Esophagus squamous epithelium (tissue), 5 donors: Measurements from ENCODE around the gene TMEM108. TPM values are rescaled to one million over a fixed set of nuclear protein-coding genes. Genes with fewer than 3 reads are reported as not detected.

Experiments used
- DNase-seq: peaks from one replicate; lab custom pipeline; 2025; lab: John Stamatoyannopoulos, UW
- H3K27ac ChIP-seq, 4 donors: fragments of 200-600 bp; sonication (generic); one replicate each; pipeline ENCODE4 v1.5.1; 2016 to 2019; ENCODE audit warnings: mild to moderate bottlenecking in 1 of 4
- H3K27me3 ChIP-seq, 4 donors: fragments of 200-600 bp; sonication (generic); 1 replicate in 3 of 4; 2 replicates in 1 of 4; pipeline versions ENCODE4 v1.5.1 to v1.6.0; 2017 to 2021; ENCODE audit warnings: antibody characterized with exemption in 1 of 4
- H3K36me3 ChIP-seq, 3 donors: fragments of 200-600 bp; sonication (generic); one replicate each; pipeline ENCODE4 v1.5.1; 2016 to 2019
- H3K4me1 ChIP-seq, 3 donors: fragments of 200-600 bp; sonication (generic); one replicate each; pipeline ENCODE4 v1.5.1; 2017 to 2019
- H3K4me3 ChIP-seq, 4 donors: fragments of 200-600 bp; sonication (generic); 1 replicate in 3 of 4; 2 replicates in 1 of 4; pipeline ENCODE4 v1.5.1; 2016 to 2019; ENCODE audit warnings: mild to moderate bottlenecking in 2 of 4, moderate library complexity in 1 of 4
- H3K9me3 ChIP-seq, 3 donors: fragments of 200-600 bp; sonication (generic); one replicate each; pipeline ENCODE4 v1.5.1; 2016 to 2019
- POLR2A ChIP-seq, 4 donors: fragments of 450-650 bp; IDR thresholded peaks; one replicate each; pipeline ENCODE4 v1.6.1; 2017; ENCODE audit warnings: antibody characterized with exemption in 4 of 4, mild to moderate bottlenecking in 4 of 4, moderate library complexity in 3 of 4
- WGBS, 2 donors: methylation state at CpG; one replicate each; pipeline ENCODE4 v1.1.5; 2018; 5-methylcytosine and 5-hydroxymethylcytosine counted together
- intact Hi-C: fragments of 100-400 bp; cut with DNase I; formaldehyde crosslinking; loops from one replicate; pipeline ENCODE4 v1.15.0; 2022
- total RNA-seq, 4 donors: library from RNA; depleted of rRNA; stranded (reverse); fragments of >200 nt; gene quantifications; one replicate each; pipeline ENCODE4 v1.1.0, GENCODE V29; 2016
- TF ChIP-seq, protein P1 (sequence below), 6 experiments: fragments of 450-650 bp in 4 of 6; fragments of 200-600 bp in 2 of 6; sonication (generic) in 2 of 6; IDR thresholded peaks; one replicate each; pipeline ENCODE4 v1.5.1; 2016 to 2019; ENCODE audit warnings: antibody characterized with exemption in 6 of 6, mild to moderate bottlenecking in 4 of 6, moderate library complexity in 4 of 6
- donor health status: DM: yes; HTN: yes; CAD: no.

TMEM108 gene
- total RNA-seq, 4 donors from 2014 or later = 0.12 to 3.4 (median 0.24) TPM

DNA sequence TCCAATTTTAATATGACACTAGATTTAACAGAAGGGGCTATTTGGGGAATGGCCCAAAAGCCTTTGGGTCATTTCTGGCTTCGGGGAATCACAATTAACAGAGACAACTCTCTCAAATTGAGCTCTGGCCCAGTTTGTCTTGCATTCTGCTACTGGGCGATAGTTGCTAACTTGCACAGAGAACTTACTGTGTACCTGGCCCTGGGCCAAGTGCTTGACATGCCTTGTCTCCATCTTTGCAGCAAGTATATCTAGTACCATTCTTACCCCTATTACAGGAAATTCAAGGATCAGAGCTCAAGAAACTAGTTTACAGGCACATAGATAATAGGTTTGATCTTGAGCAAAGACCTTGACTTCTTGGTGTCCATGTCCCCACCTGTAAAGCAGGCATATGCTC, 175.7 kb downstream of the TMEM108 start:
- WGBS, 2 donors = 63 to 74% methylated on average over 2 of the region's 2 CpGs
- intact Hi-C loops = no loop called here

DNA sequence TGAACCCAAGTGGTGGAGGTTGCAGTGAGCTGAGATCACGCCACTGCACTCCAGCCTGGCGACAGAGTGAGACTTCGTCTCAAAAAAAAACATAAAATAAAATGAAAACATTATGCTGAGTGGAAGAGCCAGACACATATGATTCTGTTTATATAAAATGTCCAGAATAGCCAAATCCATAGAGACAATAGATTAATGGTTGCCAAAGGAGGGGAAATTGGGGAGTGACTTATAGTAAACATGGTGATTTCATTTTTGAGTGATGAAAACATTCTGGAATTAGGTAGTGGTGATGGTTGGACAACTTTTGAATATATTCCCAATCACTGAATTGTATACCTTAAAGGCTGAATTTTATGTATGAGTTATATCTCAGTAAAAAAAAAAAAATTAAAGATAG, 189.6 kb downstream of the TMEM108 start:
- Histone ChIP-seq H3K4me1 (peaks cover 0 to 7% (median 0%) of the 10 kb centered on the region in 3 donors), H3K27me3 (no peaks in the 10 kb centered on the region), H3K4me3 (no peak overlapping the region), H3K9me3 (peaks cover 0 to 7% (median 0%) of the 10 kb centered on the region in 3 donors), H3K27ac (no peak overlapping the region), H3K36me3 (no peaks in the 10 kb centered on the region)
- WGBS, 2 donors = 57 to 85% methylated on average over 3 of the region's 3 CpGs
- TF ChIP-seq POLR2A (IDR thresholded peaks at IDR 0.05) = no peak
- TF ChIP-seq, protein P1, sequence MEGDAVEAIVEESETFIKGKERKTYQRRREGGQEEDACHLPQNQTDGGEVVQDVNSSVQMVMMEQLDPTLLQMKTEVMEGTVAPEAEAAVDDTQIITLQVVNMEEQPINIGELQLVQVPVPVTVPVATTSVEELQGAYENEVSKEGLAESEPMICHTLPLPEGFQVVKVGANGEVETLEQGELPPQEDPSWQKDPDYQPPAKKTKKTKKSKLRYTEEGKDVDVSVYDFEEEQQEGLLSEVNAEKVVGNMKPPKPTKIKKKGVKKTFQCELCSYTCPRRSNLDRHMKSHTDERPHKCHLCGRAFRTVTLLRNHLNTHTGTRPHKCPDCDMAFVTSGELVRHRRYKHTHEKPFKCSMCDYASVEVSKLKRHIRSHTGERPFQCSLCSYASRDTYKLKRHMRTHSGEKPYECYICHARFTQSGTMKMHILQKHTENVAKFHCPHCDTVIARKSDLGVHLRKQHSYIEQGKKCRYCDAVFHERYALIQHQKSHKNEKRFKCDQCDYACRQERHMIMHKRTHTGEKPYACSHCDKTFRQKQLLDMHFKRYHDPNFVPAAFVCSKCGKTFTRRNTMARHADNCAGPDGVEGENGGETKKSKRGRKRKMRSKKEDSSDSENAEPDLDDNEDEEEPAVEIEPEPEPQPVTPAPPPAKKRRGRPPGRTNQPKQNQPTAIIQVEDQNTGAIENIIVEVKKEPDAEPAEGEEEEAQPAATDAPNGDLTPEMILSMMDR (IDR thresholded peaks at IDR 0.05) = no peak
- intact Hi-C loops = no loop called here
- DNase-seq = no peak

More for the DNA sequence above, 175.7 kb downstream of the TMEM108 start:
- no peaks in the 10 kb centered on the region for H3K9me3 ChIP-seq
- no peak overlapping the region for H3K4me3 ChIP-seq
- no peaks in the 10 kb centered on the region for H3K36me3 ChIP-seq
- H3K27me3 ChIP-seq = no peaks in the 10 kb centered on the region
- DNase-seq = no peak
- H3K4me1 ChIP-seq = peaks cover 0 to 4% (median 0%) of the 10 kb centered on the region in 3 donors
- no peak for TF ChIP-seq POLR2A (IDR thresholded peaks at IDR 0.05)
- TF ChIP-seq, protein P1 (IDR thresholded peaks at IDR 0.05) = no peak
- H3K27ac ChIP-seq = no peak overlapping the region

- Histone ChIP-seq H3K4me3 (no peak overlapping the region), H3K27ac (no peak overlapping the region), H3K9me3 (no peaks in the 10 kb centered on the region), H3K4me1 (peaks cover 0 to 7% (median 0%) of the 10 kb centered on the region in 3 donors), H3K27me3 (no peaks in the 10 kb centered on the region), H3K36me3 (no peaks in the 10 kb centered on the region)
- WGBS, 2 donors = 20 to 21% methylated on average over 4 of the region's 4 CpGs
- intact Hi-C loops = no loop called here
- no peak for TF ChIP-seq POLR2A (IDR thresholded peaks at IDR 0.05)
- TF ChIP-seq, protein P1 (IDR thresholded peaks at IDR 0.05) = no peak
- no peak for DNase-seq
Observed at GRCh38 chr3:133230195-133230594, 192.0 kb downstream of the TMEM108 start.

DNA sequence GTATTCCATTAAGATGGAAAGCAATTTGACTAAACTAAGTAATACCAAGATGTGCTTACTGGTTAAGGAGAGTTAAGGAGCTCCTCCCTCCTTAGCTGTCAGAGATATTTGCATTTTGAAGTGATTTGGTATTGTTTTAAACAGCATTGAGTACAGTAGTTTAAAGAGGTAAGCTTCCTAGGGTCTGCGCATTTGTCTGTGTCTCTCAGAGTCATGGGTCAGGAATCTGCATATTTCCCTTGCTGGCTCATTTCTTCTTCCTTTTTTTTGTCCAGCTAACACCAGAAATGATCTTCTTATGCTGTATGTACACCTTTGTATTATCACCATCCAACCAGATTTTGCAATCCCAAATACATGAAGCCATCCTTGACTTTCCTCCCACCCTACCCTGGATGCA, 198.7 kb downstream of the TMEM108 start:
- H3K4me3 ChIP-seq = no peak overlapping the region
- peaks cover 0 to 7% (median 0%) of the 10 kb centered on the region in 4 donors for H3K27me3 ChIP-seq
- no peak for DNase-seq
- 89 to 100% methylated on average over 1 of the region's 1 CpG for WGBS, 2 donors
- H3K36me3 ChIP-seq = no peaks in the 10 kb centered on the region
- no peak for TF ChIP-seq POLR2A (IDR thresholded peaks at IDR 0.05)
- TF ChIP-seq, protein P1 (IDR thresholded peaks at IDR 0.05) = no peak
- H3K27ac ChIP-seq = no peak overlapping the region
- no peaks in the 10 kb centered on the region for H3K4me1 ChIP-seq
- intact Hi-C loops = no loop called here
- no peaks in the 10 kb centered on the region for H3K9me3 ChIP-seq

- no peaks in the 10 kb centered on the region for H3K9me3 ChIP-seq
- H3K36me3 ChIP-seq = no peaks in the 10 kb centered on the region
- no peak overlapping the region for H3K4me3 ChIP-seq
- no peaks in the 10 kb centered on the region for H3K4me1 ChIP-seq
- H3K27ac ChIP-seq = no peak overlapping the region
- H3K27me3 ChIP-seq = peaks cover 0 to 7% (median 0%) of the 10 kb centered on the region in 4 donors
- no peak for DNase-seq
- intact Hi-C loops = no loop called here
- TF ChIP-seq POLR2A (IDR thresholded peaks at IDR 0.05) = no peak
- TF ChIP-seq, protein P1 (IDR thresholded peaks at IDR 0.05) = no peak
Observed at GRCh38 chr3:133237380-133237779, 199.2 kb downstream of the TMEM108 start.
